ENCODE results near the gene NAV2.

The NAV2 gene

GRCh38 chr11:19813158-19813879, 100.7 kb downstream of the NAV2 start:
- DNase-seq, result no peak

GRCh38 chr11:19814421-19814820, 101.8 kb downstream of the NAV2 start:
- no peak for DNase-seq

- DNase-seq, result no peak
Observed at GRCh38 chr11:19816040-19816439, 103.4 kb downstream of the NAV2 start.

GRCh38 chr11:19816817-19817216, 104.2 kb downstream of the NAV2 start:
- no peak for DNase-seq

- no peak for DNase-seq
Observed at GRCh38 chr11:19817265-19817851, 104.7 kb downstream of the NAV2 start.

GRCh38 chr11:19817870-19818269, 105.2 kb downstream of the NAV2 start:
- DNase-seq, result no peak

GRCh38 chr11:19818619-19819018, 106.0 kb downstream of the NAV2 start:
- DNase-seq, result no peak

- no peak for DNase-seq
Observed at GRCh38 chr11:19819148-19819547, 106.5 kb downstream of the NAV2 start.

GRCh38 chr11:19820100-19820499, 107.5 kb downstream of the NAV2 start:
- no peak for DNase-seq

GRCh38 chr11:19821412-19821875, 108.8 kb downstream of the NAV2 start:
- DNase-seq, result no peak

GRCh38 chr11:19821993-19822392, 109.4 kb downstream of the NAV2 start:
- no peak for DNase-seq

GRCh38 chr11:19822531-19822930, 109.9 kb downstream of the NAV2 start:
- DNase-seq, result no peak

- no peak for DNase-seq
Observed at GRCh38 chr11:19826606-19827005, 114.0 kb downstream of the NAV2 start.

- DNase-seq, result no peak
Observed at GRCh38 chr11:19827399-19828135, 114.9 kb downstream of the NAV2 start.

- no peak for DNase-seq
Observed at GRCh38 chr11:19828382-19829108, 115.9 kb downstream of the NAV2 start.

- no peak for DNase-seq
Observed at GRCh38 chr11:19829109-19829837, 116.6 kb downstream of the NAV2 start.

- DNase-seq, result no peak
Observed at GRCh38 chr11:19832086-19832750, 119.6 kb downstream of the NAV2 start.

GRCh38 chr11:19832901-19833300, 120.3 kb downstream of the NAV2 start:
- no peak for DNase-seq

- no peak for DNase-seq
Observed at GRCh38 chr11:19834771-19835170, 122.1 kb downstream of the NAV2 start.

GRCh38 chr11:19836666-19837065, 124.0 kb downstream of the NAV2 start:
- DNase-seq, result no peak

- DNase-seq, result no peak
Observed at GRCh38 chr11:19838994-19839768, 126.5 kb downstream of the NAV2 start.
